Body of pancreas (tissue), 4 donors: ENCODE measurements around the gene SLC24A4.

Experiments used
- POLR2A ChIP-seq, 3 donors: fragments of 450-650 bp; IDR thresholded peaks; one replicate each; pipeline ENCODE4 v1.6.1; 2016; ENCODE audit warnings: antibody characterized with exemption in 3 of 3, mild to moderate bottlenecking in 2 of 3
- TF ChIP-seq, protein P1 (sequence below), 7 experiments: fragments of 450-650 bp in 4 of 7; fragments of 200-600 bp in 3 of 7; sonication (generic) in 3 of 7; IDR thresholded peaks; one replicate each; pipeline ENCODE4 v1.5.1; 2016 to 2019; ENCODE audit warnings: antibody characterized with exemption in 7 of 7

DNA sequence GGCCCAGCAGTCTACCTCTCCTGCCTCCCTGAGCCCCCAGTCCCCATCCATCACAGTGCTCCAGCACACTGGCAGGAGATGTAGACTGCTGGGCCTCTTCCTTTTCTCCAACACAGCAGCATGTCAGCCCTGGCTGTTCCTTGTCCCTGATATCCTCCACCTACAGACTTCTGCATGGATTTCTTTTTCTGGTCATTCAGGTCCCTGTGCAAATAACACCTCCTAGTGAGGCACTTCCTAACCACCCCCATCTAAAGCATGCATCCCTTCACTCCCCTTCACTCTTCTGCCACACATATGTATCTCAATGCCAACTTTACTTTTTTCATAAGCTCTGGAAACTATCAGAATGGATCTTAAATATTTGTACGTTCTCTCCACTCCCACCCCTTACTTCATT is 81.5 kb downstream of the SLC24A4 start:
- no peak for TF ChIP-seq POLR2A (IDR thresholded peaks at IDR 0.05)
- TF ChIP-seq, protein P1, sequence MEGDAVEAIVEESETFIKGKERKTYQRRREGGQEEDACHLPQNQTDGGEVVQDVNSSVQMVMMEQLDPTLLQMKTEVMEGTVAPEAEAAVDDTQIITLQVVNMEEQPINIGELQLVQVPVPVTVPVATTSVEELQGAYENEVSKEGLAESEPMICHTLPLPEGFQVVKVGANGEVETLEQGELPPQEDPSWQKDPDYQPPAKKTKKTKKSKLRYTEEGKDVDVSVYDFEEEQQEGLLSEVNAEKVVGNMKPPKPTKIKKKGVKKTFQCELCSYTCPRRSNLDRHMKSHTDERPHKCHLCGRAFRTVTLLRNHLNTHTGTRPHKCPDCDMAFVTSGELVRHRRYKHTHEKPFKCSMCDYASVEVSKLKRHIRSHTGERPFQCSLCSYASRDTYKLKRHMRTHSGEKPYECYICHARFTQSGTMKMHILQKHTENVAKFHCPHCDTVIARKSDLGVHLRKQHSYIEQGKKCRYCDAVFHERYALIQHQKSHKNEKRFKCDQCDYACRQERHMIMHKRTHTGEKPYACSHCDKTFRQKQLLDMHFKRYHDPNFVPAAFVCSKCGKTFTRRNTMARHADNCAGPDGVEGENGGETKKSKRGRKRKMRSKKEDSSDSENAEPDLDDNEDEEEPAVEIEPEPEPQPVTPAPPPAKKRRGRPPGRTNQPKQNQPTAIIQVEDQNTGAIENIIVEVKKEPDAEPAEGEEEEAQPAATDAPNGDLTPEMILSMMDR (IDR thresholded peaks at IDR 0.05), result no peak
